ENCODE measurements around the gene MAGI1.

DNA sequence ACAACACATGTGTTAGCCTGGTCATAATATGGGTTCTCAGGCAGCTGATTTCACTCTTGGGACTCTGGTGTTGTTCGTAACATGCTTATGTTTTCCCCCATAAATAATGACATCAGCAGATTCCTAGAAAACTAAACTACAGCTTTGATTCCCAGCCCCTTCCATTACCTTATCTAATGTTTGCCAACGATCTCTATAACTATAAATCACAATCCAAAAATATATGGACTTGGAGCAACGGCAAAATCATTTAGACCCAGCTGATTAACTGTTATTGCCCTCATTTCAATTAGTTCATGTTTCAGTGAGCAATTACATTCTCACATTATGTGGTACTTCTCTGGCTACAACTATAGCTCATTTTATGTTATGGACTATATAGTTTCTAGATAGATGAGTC, 531.3 kb downstream of the MAGI1 start:
- TF ChIP-seq, protein P1, sequence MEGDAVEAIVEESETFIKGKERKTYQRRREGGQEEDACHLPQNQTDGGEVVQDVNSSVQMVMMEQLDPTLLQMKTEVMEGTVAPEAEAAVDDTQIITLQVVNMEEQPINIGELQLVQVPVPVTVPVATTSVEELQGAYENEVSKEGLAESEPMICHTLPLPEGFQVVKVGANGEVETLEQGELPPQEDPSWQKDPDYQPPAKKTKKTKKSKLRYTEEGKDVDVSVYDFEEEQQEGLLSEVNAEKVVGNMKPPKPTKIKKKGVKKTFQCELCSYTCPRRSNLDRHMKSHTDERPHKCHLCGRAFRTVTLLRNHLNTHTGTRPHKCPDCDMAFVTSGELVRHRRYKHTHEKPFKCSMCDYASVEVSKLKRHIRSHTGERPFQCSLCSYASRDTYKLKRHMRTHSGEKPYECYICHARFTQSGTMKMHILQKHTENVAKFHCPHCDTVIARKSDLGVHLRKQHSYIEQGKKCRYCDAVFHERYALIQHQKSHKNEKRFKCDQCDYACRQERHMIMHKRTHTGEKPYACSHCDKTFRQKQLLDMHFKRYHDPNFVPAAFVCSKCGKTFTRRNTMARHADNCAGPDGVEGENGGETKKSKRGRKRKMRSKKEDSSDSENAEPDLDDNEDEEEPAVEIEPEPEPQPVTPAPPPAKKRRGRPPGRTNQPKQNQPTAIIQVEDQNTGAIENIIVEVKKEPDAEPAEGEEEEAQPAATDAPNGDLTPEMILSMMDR (IDR thresholded peaks at IDR 0.05), result no peak
- no peak for TF ChIP-seq POLR2AphosphoS5 (IDR thresholded peaks at IDR 0.05)
- no peak for TF ChIP-seq POLR2A (IDR thresholded peaks at IDR 0.05)

Data from prostate gland (tissue), 2 donors.